ENCODE data around the gene ALKBH5. TPM values are rescaled to one million over a fixed set of nuclear protein-coding genes. Genes with fewer than 3 reads are reported as not detected.

Gene ALKBH5
- total and polyA plus RNA-seq, 10 of the 15 experiments (the other 5 are each of a cell fraction or from before 2014, with no cell fraction given): 13.7 to 99.9 (median 52.4) TPM

DNA sequence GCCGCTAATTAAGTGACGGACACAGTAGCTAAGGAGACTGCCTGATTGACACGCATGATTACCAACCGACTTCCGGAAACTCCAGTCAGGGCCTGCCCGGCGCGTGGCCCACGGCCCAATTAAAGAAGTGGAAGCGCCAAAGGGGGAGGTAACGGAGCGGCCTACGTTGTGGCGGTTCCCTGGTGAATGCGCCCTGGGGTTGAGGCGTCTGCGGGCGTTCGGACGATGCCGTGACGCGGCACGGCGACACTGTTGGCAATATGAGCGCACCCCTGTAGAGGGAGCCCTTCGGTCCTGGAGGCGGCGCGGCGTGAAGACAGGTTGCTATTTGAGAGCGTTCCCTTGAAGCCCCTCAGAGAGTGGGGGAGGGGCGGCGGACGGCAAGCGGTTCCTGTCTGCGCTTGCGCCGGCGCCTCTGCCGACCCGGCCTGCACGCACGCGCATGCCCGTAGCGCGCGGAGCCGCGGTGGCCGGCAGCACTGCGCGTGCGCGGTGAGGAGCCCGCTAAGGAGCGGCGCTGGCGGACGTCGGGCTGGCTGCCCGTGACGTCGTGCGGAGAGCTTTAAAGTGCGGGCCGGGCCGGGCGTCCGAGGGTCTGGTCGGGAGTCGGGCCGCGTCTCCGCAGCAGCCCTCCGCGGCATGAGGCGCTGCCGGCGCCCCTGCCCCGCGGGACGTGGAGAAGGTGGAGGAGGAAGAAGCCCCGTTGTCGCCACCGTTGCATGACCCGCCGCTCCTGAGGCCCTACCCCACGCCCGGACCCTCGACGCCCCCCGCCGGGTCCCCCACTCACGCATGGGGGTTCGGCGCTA lies at the start of gene ALKBH5 (continued):
- TF ChIP-seq SP1 (IDR thresholded peaks at IDR 0.05; ENCODE audit: low read depth, low read length) (peak; percentile 94), TCF3 (IDR thresholded peaks at IDR 0.05; ENCODE audit: borderline replicate concordance, insufficient read depth, low read depth, low read length) (no peak), CREB1 (IDR thresholded peaks at IDR 0.05; ENCODE audit: low read depth) (peak; percentile 89), RUNX3 (IDR thresholded peaks at IDR 0.05; ENCODE audit: low read length) (0 out of 2 replicates have a peak, but pooled peaks have one; percentile 50), FOXK2 (IDR thresholded peaks at IDR 0.05) (peak; percentile 62; the same call in 1 of the 2 replicates), POLR2AphosphoS2 (IDR thresholded peaks at IDR 0.05; ENCODE audit: low read depth, low read length) (peak; percentile 57; the same call in 1 of the 2 replicates), PAX5 (IDR thresholded peaks at IDR 0.05; ENCODE audit: borderline replicate concordance, low read depth, low read length) (peak; percentile 30; the same call in 1 of the 2 replicates), NRF1 (conservative IDR thresholded peaks at IDR 0.05; ENCODE audit: low read depth, low read length) (peak; percentile 99), RCOR1 (conservative IDR thresholded peaks at IDR 0.05; ENCODE audit: low read depth, low read length) (no peak; the same call in 1 of the 2 replicates), MEF2A (IDR thresholded peaks at IDR 0.05; ENCODE audit: insufficient read depth, low read depth, low read length) (no peak), RAD51 (IDR thresholded peaks at IDR 0.05) (no peak), SPI1 (IDR thresholded peaks at IDR 0.05; ENCODE audit: borderline replicate concordance, insufficient read depth, low read depth, low read length) (peak; percentile 30; the same call in 1 of the 2 replicates), SMAD1 (IDR thresholded peaks at IDR 0.05; ENCODE audit: low read depth, partially characterized antibody) (no peak), IRF3 (IDR thresholded peaks at IDR 0.05) (peak; percentile 78; the same call in 1 of the 2 replicates), RELA (IDR thresholded peaks at IDR 0.05; ENCODE audit: borderline replicate concordance, partially characterized antibody) (peak; percentile 63)
- TF ChIP-seq, protein P1, sequence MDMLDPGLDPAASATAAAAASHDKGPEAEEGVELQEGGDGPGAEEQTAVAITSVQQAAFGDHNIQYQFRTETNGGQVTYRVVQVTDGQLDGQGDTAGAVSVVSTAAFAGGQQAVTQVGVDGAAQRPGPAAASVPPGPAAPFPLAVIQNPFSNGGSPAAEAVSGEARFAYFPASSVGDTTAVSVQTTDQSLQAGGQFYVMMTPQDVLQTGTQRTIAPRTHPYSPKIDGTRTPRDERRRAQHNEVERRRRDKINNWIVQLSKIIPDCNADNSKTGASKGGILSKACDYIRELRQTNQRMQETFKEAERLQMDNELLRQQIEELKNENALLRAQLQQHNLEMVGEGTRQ (IDR thresholded peaks at IDR 0.05; ENCODE audit: borderline replicate concordance, low read depth, low read length): no peak
- TF ChIP-seq, protein P2, sequence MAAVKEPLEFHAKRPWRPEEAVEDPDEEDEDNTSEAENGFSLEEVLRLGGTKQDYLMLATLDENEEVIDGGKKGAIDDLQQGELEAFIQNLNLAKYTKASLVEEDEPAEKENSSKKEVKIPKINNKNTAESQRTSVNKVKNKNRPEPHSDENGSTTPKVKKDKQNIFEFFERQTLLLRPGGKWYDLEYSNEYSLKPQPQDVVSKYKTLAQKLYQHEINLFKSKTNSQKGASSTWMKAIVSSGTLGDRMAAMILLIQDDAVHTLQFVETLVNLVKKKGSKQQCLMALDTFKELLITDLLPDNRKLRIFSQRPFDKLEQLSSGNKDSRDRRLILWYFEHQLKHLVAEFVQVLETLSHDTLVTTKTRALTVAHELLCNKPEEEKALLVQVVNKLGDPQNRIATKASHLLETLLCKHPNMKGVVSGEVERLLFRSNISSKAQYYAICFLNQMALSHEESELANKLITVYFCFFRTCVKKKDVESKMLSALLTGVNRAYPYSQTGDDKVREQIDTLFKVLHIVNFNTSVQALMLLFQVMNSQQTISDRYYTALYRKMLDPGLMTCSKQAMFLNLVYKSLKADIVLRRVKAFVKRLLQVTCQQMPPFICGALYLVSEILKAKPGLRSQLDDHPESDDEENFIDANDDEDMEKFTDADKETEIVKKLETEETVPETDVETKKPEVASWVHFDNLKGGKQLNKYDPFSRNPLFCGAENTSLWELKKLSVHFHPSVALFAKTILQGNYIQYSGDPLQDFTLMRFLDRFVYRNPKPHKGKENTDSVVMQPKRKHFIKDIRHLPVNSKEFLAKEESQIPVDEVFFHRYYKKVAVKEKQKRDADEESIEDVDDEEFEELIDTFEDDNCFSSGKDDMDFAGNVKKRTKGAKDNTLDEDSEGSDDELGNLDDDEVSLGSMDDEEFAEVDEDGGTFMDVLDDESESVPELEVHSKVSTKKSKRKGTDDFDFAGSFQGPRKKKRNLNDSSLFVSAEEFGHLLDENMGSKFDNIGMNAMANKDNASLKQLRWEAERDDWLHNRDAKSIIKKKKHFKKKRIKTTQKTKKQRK (IDR thresholded peaks at IDR 0.05; ENCODE audit: low read depth, low read length): peak; percentile 64
- TF ChIP-seq, protein P3, sequence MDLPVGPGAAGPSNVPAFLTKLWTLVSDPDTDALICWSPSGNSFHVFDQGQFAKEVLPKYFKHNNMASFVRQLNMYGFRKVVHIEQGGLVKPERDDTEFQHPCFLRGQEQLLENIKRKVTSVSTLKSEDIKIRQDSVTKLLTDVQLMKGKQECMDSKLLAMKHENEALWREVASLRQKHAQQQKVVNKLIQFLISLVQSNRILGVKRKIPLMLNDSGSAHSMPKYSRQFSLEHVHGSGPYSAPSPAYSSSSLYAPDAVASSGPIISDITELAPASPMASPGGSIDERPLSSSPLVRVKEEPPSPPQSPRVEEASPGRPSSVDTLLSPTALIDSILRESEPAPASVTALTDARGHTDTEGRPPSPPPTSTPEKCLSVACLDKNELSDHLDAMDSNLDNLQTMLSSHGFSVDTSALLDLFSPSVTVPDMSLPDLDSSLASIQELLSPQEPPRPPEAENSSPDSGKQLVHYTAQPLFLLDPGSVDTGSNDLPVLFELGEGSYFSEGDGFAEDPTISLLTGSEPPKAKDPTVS (IDR thresholded peaks at IDR 0.05; ENCODE audit: low read depth, low read length): no peak

Measured in GM12878 (cell line).